ENCODE results near the gene MAFG. TPM values are rescaled to one million over a fixed set of nuclear protein-coding genes. Genes with fewer than 3 reads are reported as not detected.

The MAFG gene
- total RNA-seq, 1 donor from 2014 or later = 23.6 TPM

DNA sequence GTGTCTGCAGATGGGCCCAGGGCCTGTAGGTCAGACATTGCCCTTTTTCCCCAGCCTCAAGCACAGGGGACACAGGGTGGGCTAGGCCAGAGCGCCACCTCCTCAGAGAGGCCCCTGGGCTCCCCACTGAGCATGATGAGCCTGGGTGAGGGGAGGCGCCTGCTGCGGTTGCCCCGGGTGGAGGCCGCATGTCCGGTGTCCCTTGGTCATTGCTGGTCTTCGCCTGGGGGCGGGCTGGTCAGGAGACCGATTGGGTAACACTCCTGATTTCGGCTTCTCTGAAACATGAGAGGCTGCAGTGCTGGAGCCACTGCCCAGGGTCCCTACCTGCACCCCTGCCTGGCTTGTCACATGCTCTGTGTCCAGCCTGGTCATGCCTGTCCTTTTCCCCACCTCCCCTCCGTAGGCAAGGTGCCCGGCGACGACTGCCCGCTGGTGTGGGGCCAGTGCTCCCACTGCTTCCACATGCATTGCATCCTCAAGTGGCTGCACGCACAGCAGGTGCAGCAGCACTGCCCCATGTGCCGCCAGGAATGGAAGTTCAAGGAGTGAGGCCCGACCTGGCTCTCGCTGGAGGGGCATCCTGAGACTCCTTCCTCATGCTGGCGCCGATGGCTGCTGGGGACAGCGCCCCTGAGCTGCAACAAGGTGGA lies 27.9 kb downstream of the MAFG start:
- H3K27ac Mint-ChIP-seq (ENCODE audit: unreplicated experiment) = no peak overlapping the region
- no peak for DNase-seq (ENCODE audit: low spot score)
- H3K27me3 Mint-ChIP-seq (ENCODE audit: unreplicated experiment) = peaks cover 14% of the 10 kb centered on the region
- no peaks in the 10 kb centered on the region for H3K9me3 Mint-ChIP-seq (ENCODE audit: unreplicated experiment)
- no peak overlapping the region for H3K4me3 Mint-ChIP-seq (ENCODE audit: unreplicated experiment)
- TF ChIP-seq, protein P1, sequence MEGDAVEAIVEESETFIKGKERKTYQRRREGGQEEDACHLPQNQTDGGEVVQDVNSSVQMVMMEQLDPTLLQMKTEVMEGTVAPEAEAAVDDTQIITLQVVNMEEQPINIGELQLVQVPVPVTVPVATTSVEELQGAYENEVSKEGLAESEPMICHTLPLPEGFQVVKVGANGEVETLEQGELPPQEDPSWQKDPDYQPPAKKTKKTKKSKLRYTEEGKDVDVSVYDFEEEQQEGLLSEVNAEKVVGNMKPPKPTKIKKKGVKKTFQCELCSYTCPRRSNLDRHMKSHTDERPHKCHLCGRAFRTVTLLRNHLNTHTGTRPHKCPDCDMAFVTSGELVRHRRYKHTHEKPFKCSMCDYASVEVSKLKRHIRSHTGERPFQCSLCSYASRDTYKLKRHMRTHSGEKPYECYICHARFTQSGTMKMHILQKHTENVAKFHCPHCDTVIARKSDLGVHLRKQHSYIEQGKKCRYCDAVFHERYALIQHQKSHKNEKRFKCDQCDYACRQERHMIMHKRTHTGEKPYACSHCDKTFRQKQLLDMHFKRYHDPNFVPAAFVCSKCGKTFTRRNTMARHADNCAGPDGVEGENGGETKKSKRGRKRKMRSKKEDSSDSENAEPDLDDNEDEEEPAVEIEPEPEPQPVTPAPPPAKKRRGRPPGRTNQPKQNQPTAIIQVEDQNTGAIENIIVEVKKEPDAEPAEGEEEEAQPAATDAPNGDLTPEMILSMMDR (IDR thresholded peaks at IDR 0.05; ENCODE audit: unreplicated experiment) = no peak
- H3K4me1 Mint-ChIP-seq (ENCODE audit: unreplicated experiment) = no peaks in the 10 kb centered on the region
- peaks cover 21% of the 10 kb centered on the region for H3K36me3 Mint-ChIP-seq (ENCODE audit: low read depth, unreplicated experiment)

DNA sequence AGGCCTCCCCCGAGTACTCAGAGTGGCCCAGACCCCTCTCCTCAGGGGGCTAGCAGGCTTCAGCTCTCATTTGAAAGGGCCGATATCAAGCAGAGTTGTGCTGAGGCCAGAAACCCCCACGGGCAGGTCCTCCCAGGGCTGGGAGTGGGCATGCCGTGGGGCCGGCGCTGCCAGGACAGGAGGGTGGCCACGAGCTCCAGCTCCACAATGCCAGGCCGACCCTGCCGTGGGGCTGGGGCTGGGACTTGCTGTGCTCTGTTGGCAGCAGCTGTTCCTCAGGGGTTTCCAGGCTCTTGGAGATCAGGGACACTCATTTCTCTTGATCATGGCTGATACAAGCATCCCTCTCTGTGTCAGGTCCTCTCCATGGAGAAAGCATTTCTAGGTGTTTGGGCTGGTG lies 28.6 kb downstream of the MAFG start:
- H3K9me3 Mint-ChIP-seq (ENCODE audit: unreplicated experiment) = no peaks in the 10 kb centered on the region
- peaks cover 14% of the 10 kb centered on the region for H3K27me3 Mint-ChIP-seq (ENCODE audit: unreplicated experiment)
- no peak overlapping the region for H3K4me3 Mint-ChIP-seq (ENCODE audit: unreplicated experiment)
- no peak overlapping the region for H3K27ac Mint-ChIP-seq (ENCODE audit: unreplicated experiment)
- peaks cover 21% of the 10 kb centered on the region for H3K36me3 Mint-ChIP-seq (ENCODE audit: low read depth, unreplicated experiment)
- no peaks in the 10 kb centered on the region for H3K4me1 Mint-ChIP-seq (ENCODE audit: unreplicated experiment)
- DNase-seq (ENCODE audit: low spot score) = no peak
- TF ChIP-seq, protein P1 (IDR thresholded peaks at IDR 0.05; ENCODE audit: unreplicated experiment) = no peak

DNA sequence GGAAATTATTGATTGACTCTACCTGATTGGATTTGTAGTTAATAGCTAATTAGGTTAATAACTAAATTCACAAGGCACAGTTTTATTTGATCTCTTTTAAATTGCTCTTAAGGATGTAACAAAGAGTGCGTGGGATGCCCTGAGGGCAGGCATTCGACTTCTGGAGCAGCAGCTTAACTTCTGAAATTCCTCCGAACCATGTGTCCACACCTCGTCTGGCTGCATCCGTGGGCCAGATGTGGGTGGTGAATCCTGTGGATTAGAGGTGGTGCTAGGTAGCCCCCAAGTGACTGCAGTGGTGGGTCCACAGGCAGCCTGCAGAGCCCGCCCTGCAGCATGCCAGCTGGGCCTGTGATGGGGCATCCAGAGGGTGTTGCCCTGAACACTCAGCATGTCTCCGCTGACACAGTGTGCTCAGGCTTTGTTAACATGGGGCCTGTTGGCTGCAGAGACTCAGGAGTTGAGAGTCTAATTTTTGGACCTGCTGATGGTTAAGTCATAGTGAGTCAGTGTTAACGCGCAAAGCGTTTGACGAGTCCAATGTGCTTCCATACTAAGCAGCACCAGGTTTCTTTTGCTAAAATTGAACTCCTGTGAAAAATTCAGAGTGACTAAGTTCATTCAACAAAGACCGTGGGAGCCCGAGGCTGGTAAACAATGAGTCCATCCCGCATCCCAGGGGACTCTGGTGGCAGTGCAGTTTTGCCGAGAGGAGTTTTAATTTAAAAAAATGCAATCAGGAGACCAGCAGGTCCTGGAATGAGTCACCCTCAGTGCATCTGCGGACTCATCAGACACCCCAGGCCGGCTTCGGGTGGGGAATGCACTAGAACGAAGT lies 29.3 kb downstream of the MAFG start:
- Mint-ChIP-seq H3K27ac (ENCODE audit: unreplicated experiment) (no peak overlapping the region), H3K9me3 (ENCODE audit: unreplicated experiment) (no peaks in the 10 kb centered on the region)

DNA sequence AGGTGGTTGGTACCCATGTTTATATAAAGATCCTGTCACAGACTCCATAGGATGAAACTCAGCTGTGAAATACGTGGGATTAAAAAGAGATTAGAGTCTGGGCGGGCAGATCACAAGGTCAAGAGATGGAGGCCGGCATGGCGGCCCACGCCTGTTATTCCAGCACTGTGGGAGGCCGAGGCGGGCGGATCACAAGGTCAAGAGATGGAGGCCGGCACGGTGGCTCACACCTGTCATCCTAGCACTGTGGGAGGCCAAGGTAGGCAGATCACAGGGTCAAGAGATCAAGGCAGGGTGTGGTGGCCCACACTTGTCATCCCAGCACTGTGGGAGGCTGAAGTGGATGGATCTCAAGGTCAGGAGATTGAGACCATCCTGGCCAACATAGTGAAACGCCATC lies 32.1 kb downstream of the MAFG start:
- DNase-seq (ENCODE audit: low spot score) = no peak
- no peaks in the 10 kb centered on the region for H3K9me3 Mint-ChIP-seq (ENCODE audit: unreplicated experiment)

More for the DNA sequence above, 29.3 kb downstream of the MAFG start:
- peaks cover 10% of the 10 kb centered on the region for H3K27me3 Mint-ChIP-seq (ENCODE audit: unreplicated experiment)
- TF ChIP-seq, protein P1 (IDR thresholded peaks at IDR 0.05; ENCODE audit: unreplicated experiment) = no peak
- no peaks in the 10 kb centered on the region for H3K4me1 Mint-ChIP-seq (ENCODE audit: unreplicated experiment)
- peaks cover 21% of the 10 kb centered on the region for H3K36me3 Mint-ChIP-seq (ENCODE audit: low read depth, unreplicated experiment)
- DNase-seq (ENCODE audit: low spot score) = no peak
- H3K4me3 Mint-ChIP-seq (ENCODE audit: unreplicated experiment) = no peak overlapping the region

More for the DNA sequence above, 32.1 kb downstream of the MAFG start:
- Mint-ChIP-seq H3K4me1 (ENCODE audit: unreplicated experiment) (no peaks in the 10 kb centered on the region), H3K27me3 (ENCODE audit: unreplicated experiment) (peaks cover 6% of the 10 kb centered on the region), H3K4me3 (ENCODE audit: unreplicated experiment) (no peak overlapping the region), H3K27ac (ENCODE audit: unreplicated experiment) (no peak overlapping the region), H3K36me3 (ENCODE audit: low read depth, unreplicated experiment) (peaks cover 16% of the 10 kb centered on the region)
- TF ChIP-seq, protein P1 (IDR thresholded peaks at IDR 0.05; ENCODE audit: unreplicated experiment) = no peak
